ENCODE data around the gene IRGM. TPM values are rescaled to one million over a fixed set of nuclear protein-coding genes. Genes with fewer than 3 reads are reported as not detected.

IRGM gene
- total RNA-seq, 2 experiments from 2014 or later, result 0.77 to 0.88 TPM

Other genes with a start within 250 kb of the IRGM start
- under 1 TPM; 0.10 to 0.14 TPM for gene SYNPO, start 205.9 kb upstream of the IRGM start, total RNA-seq
- under 1 TPM; 0.07 to 0.21 TPM for gene MYOZ3, start 185.3 kb upstream of the IRGM start, total RNA-seq
- 10 to 100 TPM; 59.6 to 66.4 TPM for gene RBM22, start 145.5 kb upstream of the IRGM start, total RNA-seq
- 10 to 100 TPM; 32.2 to 32.9 TPM for gene DCTN4, start 87.5 kb upstream of the IRGM start, total RNA-seq
- 10 to 100 TPM; 22.4 to 22.8 TPM for gene SMIM3, start 67.8 kb upstream of the IRGM start, total RNA-seq
- under 1 TPM; 0.67 to 0.85 TPM for gene ZNF300, start 58.5 kb downstream of the IRGM start, total RNA-seq
- not detected for gene GPX3, start 174.1 kb downstream of the IRGM start, total RNA-seq
- 100 to 1,000 TPM; 388 to 401 TPM for gene TNIP1, start 234.5 kb downstream of the IRGM start, total RNA-seq

All from activated CD4-positive, alpha-beta memory T cell treated with anti-CD3 and anti-CD28 coated beads for 36 hours (primary cell).